ENCODE results near the gene A3GALT2. TPM values are rescaled to one million over a fixed set of nuclear protein-coding genes. Genes with fewer than 3 reads are reported as not detected.

Gene A3GALT2
- total RNA-seq, 2 experiments from 2014 or later = not detected

DNA sequence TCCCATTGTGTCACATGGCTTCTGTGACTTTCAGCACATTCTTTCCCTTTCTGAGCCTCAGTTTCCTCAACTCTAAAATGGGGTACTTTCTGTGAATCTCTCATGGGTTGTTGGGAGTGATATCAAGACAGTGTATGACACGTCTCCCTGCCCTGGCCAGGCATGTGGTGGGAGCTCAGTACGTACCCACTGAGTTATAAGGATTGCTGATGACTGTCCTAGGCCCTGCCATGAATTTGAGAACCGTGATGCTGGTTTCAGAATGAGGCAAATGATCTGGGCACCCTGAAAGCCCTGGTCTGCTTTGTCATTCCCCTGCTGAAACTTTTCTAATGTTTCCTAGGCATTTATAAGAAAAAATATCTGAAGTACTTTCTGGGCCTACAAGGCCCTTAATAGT lies 61.0 kb downstream of the A3GALT2 start:
- Mint-ChIP-seq H3K9me3 (no peaks in the 10 kb centered on the region), H3K4me1 (ENCODE audit: low read depth) (peaks cover 30% of the 10 kb centered on the region), H3K4me3 (no peak overlapping the region), H3K27ac (no peak overlapping the region), H3K27me3 (no peaks in the 10 kb centered on the region), H3K36me3 (ENCODE audit: low read depth) (peaks cover 3% of the 10 kb centered on the region)
- POLR2A ChIA-PET = interaction anchor here (0.8 to 1.2 kb wide), 4 partner anchors 14 to 133 kb away, joined by 3 read pairs; no protein-coding TSS in a partner anchor
- CTCF ChIA-PET = interaction anchor here (0.9 to 1.3 kb wide), 4 partner anchors 10 to 354 kb away, joined by 3 to 5 read pairs (median 4); no protein-coding TSS in a partner anchor
- intact Hi-C loops (cut with micrococcal nuclease) = no loop called here
- no peak for ATAC-seq
- no peak for DNase-seq
- TF ChIP-seq, protein P1, sequence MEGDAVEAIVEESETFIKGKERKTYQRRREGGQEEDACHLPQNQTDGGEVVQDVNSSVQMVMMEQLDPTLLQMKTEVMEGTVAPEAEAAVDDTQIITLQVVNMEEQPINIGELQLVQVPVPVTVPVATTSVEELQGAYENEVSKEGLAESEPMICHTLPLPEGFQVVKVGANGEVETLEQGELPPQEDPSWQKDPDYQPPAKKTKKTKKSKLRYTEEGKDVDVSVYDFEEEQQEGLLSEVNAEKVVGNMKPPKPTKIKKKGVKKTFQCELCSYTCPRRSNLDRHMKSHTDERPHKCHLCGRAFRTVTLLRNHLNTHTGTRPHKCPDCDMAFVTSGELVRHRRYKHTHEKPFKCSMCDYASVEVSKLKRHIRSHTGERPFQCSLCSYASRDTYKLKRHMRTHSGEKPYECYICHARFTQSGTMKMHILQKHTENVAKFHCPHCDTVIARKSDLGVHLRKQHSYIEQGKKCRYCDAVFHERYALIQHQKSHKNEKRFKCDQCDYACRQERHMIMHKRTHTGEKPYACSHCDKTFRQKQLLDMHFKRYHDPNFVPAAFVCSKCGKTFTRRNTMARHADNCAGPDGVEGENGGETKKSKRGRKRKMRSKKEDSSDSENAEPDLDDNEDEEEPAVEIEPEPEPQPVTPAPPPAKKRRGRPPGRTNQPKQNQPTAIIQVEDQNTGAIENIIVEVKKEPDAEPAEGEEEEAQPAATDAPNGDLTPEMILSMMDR (IDR thresholded peaks at IDR 0.05) = no peak

GRCh38 chr1:33258788-33259274 lies 62.1 kb downstream of the A3GALT2 start:
- Mint-ChIP-seq H3K36me3 (ENCODE audit: low read depth) (peaks cover 3% of the 10 kb centered on the region), H3K4me1 (ENCODE audit: low read depth) (peaks cover 30% of the 10 kb centered on the region), H3K9me3 (no peaks in the 10 kb centered on the region), H3K27ac (peak overlapping the region; percentile 5), H3K4me3 (peak overlapping the region; percentile 91), H3K27me3 (no peaks in the 10 kb centered on the region)
- TF ChIP-seq, protein P1 (IDR thresholded peaks at IDR 0.05) = no peak
- ChIA-PET CTCF (no interaction called here), POLR2A (interaction anchor here (1.0 kb wide), 1 partner anchor 132 kb away, joined by 3 read pairs; no protein-coding TSS in a partner anchor)
- intact Hi-C loops (cut with micrococcal nuclease) = no loop called here
- no peak for DNase-seq
- ATAC-seq = no peak

DNA sequence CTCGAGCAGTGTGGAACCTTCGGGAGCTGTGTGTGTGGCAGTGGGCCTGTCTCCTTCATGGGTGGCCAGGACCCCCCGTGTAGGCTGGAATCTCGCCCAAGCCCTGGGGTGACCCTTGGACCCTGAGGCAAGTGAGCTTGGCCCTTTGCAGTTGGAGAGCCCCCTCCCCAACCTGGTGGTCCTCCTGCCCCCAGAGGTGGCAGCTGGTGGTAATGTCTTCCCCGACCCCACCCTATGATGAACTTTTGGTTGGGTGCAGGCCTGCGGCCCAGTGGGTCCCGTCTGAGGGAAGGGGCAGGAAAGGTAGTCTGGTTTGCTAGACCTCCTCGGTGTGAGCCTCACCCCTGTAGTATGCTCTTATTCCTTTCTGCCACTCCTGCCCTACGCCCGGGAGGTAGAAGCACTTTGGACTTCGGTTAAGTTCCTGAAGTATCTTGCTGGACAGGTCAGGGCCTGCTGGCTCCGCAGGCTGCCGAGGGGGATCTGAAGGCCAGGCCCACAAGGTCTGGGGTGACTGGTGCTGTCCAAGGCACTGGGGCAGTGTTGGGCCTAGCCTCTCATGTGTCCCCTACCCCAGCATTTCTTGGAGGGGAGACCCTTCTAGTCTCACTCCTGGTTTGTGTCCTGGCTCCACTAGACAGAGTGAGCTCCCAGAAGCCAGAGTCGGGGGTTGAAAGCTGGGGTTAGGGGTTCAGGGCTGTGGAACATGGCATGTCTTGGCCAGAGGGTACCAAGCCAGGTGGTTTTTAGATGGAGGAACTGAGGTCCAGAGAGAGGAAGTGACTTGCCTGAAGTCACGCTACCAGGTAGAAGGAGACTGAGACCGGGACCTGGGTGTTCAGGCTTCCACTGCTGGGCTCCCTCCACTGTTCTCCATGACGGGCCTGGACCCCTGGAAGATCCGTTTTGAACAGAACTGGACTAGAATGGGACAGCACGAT lies 62.9 kb downstream of the A3GALT2 start:
- no peak for ATAC-seq
- POLR2A ChIA-PET = interaction anchor here (0.7 to 1.0 kb wide), 3 partner anchors 17 to 201 kb away, joined by 3 to 4 read pairs (median 3); no protein-coding TSS in a partner anchor
- no peaks in the 10 kb centered on the region for H3K9me3 Mint-ChIP-seq
- peak overlapping the region; percentile 92 for H3K27ac Mint-ChIP-seq
- TF ChIP-seq, protein P1 (IDR thresholded peaks at IDR 0.05) = no peak
- no peaks in the 10 kb centered on the region for H3K27me3 Mint-ChIP-seq
- peaks cover 30% of the 10 kb centered on the region for H3K4me1 Mint-ChIP-seq (ENCODE audit: low read depth)
- H3K36me3 Mint-ChIP-seq (ENCODE audit: low read depth) = peaks cover 3% of the 10 kb centered on the region
- CTCF ChIA-PET = interaction anchor here (0.6 to 1.3 kb wide), 3 partner anchors 38 to 180 kb away, joined by 3 to 6 read pairs (median 3); no protein-coding TSS in a partner anchor
- intact Hi-C loops (cut with micrococcal nuclease) = no loop called here
- H3K4me3 Mint-ChIP-seq = peak overlapping the region; percentile 91
- no peak for DNase-seq

- no peak for ATAC-seq
- ChIA-PET POLR2A (interaction anchor here (0.7 to 0.8 kb wide), 3 partner anchors 12 to 200 kb away, joined by 3 to 4 read pairs (median 3); no protein-coding TSS in a partner anchor), CTCF (interaction anchor here (0.6 to 1.3 kb wide), 3 partner anchors 38 to 179 kb away, joined by 3 to 6 read pairs (median 3); no protein-coding TSS in a partner anchor)
- intact Hi-C loops (cut with micrococcal nuclease) = no loop called here
- Mint-ChIP-seq H3K36me3 (ENCODE audit: low read depth) (peaks cover 3% of the 10 kb centered on the region), H3K9me3 (no peaks in the 10 kb centered on the region), H3K4me1 (ENCODE audit: low read depth) (peaks cover 30% of the 10 kb centered on the region), H3K27ac (peak overlapping the region; percentile 92), H3K4me3 (peak overlapping the region; percentile 91), H3K27me3 (no peaks in the 10 kb centered on the region)
- TF ChIP-seq, protein P1 (IDR thresholded peaks at IDR 0.05) = no peak
- DNase-seq = no peak
Measured at GRCh38 chr1:33257207-33257771, 63.6 kb downstream of the A3GALT2 start.

Small RNA genes within 50 kb of the gene (microRNA-seq; reads per million reads assigned to microRNA genes)
- gene MIR3605 (ENCODE audit: borderline microRNAs expressed, borderline replicate concordance) = 11.2 reads per million, percentile 36 among the genes with 10 or more reads in this experiment

Other genes with a start within 250 kb of the A3GALT2 start
- 1 to 10 TPM; 2.5 TPM for gene AZIN2, start 239.9 kb downstream of the A3GALT2 start, total RNA-seq
- 1 to 10 TPM; 3.8 to 5.2 TPM for gene TRIM62, start 139.1 kb downstream of the A3GALT2 start, total RNA-seq
- 1 to 10 TPM; 5.4 to 7.8 TPM for gene ZNF362, start 64.6 kb downstream of the A3GALT2 start, total RNA-seq
- gene PHC2, start 110.0 kb upstream of the A3GALT2 start, total RNA-seq = 10 to 100 TPM; 26.0 to 28.0 TPM
- 1 to 10 TPM; 2.6 to 3.2 TPM for gene ZSCAN20, start 151.5 kb upstream of the A3GALT2 start, total RNA-seq

Measured in activated CD8-positive, alpha-beta T cell treated with anti-CD3 and anti-CD28 coated beads for 36 hours (primary cell).